DOHH2 (cell line): ENCODE measurements around the gene BMP8B.

Experiments used
- EZH2phosphoT487 ChIP-seq: fragments of 200-600 bp; sonication (generic); IDR thresholded peaks from 2 replicates; pipeline ENCODE4 v1.6.1; 2017; ENCODE audit warnings: borderline replicate concordance, mild to moderate bottlenecking, antibody characterized with exemption, low read length, moderate library complexity, mixed read lengths
- TF ChIP-seq, protein P1 (sequence below): fragments of 200-600 bp; sonication (generic); IDR thresholded peaks from one replicate; pipeline ENCODE4 v1.5.1; 2014; ENCODE audit warnings: antibody characterized with exemption, mild to moderate bottlenecking, low read depth, low read length; ENCODE audit not compliant: poor library complexity, severe bottlenecking

DNA sequence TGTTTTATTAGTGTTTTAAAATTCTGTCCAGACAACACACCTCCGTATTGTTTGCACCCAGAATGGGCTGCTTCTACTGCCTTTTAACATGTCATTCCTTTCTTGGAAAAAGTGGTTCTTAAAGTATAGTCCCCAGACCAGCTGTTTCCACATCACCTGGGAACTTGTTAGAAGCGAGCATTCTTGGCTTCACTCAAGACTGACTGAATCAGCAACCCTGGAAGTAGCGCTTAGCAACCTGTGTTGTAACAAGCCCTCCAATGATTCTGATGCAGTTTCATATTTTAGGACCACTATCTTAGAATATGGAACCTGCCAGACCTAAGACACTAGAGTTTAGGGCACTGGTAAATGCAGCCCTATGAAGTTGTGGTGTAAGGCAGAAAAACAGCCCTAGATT, 55.9 kb downstream of the BMP8B start:
- no peak for TF ChIP-seq EZH2phosphoT487
- TF ChIP-seq, protein P1, sequence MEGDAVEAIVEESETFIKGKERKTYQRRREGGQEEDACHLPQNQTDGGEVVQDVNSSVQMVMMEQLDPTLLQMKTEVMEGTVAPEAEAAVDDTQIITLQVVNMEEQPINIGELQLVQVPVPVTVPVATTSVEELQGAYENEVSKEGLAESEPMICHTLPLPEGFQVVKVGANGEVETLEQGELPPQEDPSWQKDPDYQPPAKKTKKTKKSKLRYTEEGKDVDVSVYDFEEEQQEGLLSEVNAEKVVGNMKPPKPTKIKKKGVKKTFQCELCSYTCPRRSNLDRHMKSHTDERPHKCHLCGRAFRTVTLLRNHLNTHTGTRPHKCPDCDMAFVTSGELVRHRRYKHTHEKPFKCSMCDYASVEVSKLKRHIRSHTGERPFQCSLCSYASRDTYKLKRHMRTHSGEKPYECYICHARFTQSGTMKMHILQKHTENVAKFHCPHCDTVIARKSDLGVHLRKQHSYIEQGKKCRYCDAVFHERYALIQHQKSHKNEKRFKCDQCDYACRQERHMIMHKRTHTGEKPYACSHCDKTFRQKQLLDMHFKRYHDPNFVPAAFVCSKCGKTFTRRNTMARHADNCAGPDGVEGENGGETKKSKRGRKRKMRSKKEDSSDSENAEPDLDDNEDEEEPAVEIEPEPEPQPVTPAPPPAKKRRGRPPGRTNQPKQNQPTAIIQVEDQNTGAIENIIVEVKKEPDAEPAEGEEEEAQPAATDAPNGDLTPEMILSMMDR, result no peak
